A673 (cell line): ENCODE results near the gene LRFN5.

Experiments used
- EZH2 ChIP-seq: fragments of 200-600 bp; sonication (generic); IDR thresholded peaks from 2 replicates; pipeline ENCODE4 v1.6.1; 2017; ENCODE audit warnings: borderline replicate concordance, low read depth, mild to moderate bottlenecking, mixed read lengths, antibody characterized with exemption, low read length; ENCODE audit not compliant: poor library complexity, severe bottlenecking
- TF ChIP-seq, protein P1 (sequence below): fragments of 300-800, 200-600 bp; sonication (generic); conservative IDR thresholded peaks from 2 replicates; pipeline ENCODE4 v1.5.1; 2017; ENCODE audit warnings: low read depth, mild to moderate bottlenecking, antibody characterized with exemption, low read length, moderate library complexity, mixed read lengths

DNA sequence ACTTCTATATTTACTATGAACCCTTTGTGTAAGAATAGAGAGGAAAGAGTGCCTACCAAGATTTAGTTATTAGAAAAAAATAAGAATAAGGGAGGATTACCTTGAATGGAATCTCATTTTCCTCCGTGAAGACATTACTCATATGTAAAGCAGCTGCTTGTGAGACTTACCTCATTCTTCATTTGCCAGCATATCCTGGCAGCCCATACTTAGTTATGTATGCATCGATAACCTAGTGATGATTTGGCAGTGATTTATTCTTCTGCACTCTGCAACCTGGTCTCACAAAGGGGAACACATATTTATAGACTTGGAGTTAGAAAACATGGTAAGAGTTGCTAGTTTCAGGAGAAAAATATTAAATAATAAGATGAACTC is 56.8 kb downstream of the LRFN5 start:
- TF ChIP-seq, protein P1, sequence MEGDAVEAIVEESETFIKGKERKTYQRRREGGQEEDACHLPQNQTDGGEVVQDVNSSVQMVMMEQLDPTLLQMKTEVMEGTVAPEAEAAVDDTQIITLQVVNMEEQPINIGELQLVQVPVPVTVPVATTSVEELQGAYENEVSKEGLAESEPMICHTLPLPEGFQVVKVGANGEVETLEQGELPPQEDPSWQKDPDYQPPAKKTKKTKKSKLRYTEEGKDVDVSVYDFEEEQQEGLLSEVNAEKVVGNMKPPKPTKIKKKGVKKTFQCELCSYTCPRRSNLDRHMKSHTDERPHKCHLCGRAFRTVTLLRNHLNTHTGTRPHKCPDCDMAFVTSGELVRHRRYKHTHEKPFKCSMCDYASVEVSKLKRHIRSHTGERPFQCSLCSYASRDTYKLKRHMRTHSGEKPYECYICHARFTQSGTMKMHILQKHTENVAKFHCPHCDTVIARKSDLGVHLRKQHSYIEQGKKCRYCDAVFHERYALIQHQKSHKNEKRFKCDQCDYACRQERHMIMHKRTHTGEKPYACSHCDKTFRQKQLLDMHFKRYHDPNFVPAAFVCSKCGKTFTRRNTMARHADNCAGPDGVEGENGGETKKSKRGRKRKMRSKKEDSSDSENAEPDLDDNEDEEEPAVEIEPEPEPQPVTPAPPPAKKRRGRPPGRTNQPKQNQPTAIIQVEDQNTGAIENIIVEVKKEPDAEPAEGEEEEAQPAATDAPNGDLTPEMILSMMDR = no peak
- no peak for TF ChIP-seq EZH2
